IPS-11a (cell line): ENCODE measurements around the gene ITGB1.

ENCODE experiments used
- H3K4me3 ChIP-seq: one replicate; pipeline ENCODE4 v1.5.1; 2013; ENCODE audit warnings: low read depth, low read length, control low read depth

The ITGB1 gene

DNA sequence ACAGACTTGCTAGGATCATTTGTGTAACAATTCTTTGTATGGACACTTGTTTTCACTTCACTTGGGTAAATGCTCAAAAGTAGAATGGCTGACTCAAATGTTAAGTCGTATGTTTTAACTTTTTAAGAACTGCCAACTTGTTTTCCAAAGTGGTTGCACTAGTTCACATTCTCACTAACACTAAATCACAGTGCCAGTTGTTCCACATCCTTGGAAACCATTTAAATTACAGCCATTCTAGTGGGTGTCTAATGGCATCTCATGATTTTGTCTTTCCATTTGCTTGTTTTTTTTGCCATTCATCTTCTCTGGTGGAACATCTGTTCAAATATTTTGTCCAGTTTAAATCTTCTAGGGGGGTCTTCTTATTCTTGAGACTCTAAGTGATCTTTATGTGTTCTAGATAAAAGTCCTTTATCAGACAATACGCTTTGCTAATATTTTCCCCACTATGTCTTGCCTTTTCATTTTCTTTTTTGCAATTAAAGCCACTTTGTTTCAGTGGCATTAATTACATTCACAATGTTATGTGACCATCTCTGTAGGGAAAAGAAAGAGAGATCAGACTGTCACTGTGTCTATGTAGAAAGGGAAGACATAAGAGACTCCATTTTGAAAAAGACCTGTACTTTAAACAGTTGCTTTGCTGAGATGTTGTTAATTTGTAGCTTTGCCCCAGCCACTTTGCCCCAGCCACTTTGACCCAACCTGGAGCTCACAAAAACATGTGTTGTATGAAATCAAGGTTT is 63.9 kb downstream of the ITGB1 start:
- H3K4me3 ChIP-seq, result no peak overlapping the region

DNA sequence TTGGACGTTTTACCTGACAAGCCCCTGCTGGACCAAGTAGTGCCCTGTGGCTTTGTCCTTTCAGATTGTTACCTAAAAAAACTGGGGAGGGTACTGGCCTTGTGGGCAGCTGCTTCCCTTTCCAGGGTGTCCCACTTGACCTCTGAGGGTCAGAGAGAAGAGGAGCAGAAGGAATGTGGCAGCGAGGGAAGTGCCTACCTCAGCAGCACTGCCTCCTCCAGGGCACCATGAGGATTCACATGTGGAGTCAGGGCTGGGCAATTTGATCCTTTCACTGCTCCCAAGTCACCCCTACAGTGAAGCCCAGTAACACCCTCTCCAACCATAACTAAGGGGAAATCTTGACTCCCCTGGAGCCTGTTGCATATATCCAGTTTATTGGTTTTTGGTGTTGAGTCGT is 64.6 kb downstream of the ITGB1 start:
- H3K4me3 ChIP-seq, result no peak overlapping the region

DNA sequence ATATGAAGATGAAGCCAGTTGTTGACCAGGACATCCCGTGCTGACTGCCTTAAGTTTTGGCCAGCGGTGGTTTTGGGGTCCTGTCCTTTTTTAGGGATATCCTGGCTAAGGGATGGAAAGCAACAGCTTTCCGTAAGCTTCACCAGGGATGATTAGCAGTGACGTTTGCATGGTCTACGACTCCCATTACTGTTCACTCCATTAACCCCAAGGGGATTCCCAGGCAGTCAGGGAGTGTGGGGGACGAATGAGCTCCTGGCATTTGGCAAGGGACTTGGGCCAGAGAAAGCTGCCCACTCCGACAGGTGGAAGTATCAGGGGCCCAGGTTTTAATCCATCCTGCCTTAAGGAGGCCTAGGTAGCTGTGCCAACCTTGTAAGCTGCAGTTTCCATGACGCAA is 66.8 kb downstream of the ITGB1 start:
- H3K4me3 ChIP-seq, result no peak overlapping the region

DNA sequence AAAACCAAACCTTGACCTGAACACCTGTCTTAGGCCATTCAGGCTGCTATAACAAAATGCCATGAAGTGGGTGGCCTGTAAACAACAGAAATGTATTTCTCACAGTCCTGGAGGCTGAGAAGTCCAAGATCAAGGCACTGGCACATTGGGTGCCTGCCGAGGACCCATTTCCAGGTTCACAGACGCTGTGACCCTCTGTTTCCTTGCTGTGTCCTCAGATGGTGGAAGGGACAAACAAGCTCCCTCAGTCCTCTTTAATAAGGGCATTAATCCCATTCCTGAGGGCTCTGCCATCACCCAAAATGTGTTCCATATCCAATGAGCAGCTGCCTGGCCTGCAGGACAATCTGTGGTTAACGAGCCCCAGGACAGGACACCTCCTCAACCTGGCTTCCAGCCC is 67.6 kb downstream of the ITGB1 start:
- H3K4me3 ChIP-seq, result no peak overlapping the region

DNA sequence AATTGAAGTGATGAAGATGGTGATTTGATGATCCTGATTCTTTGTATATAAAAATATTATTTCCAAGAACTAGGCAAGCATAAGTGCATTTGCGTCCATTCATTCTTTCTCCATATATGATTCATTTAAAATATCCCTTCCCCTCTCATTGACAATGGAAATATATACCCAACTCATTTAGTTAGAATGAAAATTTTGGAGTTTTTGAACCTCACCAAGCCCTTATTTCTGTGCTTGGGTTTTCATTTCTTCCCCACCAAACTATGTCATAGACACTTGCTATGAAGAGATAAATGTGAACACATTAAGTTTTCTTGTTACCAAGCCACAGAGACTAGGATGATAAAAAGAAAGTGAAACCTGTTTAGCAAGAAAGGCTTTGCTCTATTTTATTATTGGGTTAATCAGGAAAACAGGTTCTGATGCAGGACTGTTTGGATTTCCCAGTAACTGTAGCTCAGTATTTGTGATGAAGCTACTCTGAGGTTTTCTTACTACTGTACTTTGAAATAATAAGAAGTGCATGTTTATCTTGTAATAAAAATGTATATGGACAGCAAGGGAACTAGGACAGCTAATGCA is 68.3 kb downstream of the ITGB1 start:
- no peak overlapping the region for H3K4me3 ChIP-seq

DNA sequence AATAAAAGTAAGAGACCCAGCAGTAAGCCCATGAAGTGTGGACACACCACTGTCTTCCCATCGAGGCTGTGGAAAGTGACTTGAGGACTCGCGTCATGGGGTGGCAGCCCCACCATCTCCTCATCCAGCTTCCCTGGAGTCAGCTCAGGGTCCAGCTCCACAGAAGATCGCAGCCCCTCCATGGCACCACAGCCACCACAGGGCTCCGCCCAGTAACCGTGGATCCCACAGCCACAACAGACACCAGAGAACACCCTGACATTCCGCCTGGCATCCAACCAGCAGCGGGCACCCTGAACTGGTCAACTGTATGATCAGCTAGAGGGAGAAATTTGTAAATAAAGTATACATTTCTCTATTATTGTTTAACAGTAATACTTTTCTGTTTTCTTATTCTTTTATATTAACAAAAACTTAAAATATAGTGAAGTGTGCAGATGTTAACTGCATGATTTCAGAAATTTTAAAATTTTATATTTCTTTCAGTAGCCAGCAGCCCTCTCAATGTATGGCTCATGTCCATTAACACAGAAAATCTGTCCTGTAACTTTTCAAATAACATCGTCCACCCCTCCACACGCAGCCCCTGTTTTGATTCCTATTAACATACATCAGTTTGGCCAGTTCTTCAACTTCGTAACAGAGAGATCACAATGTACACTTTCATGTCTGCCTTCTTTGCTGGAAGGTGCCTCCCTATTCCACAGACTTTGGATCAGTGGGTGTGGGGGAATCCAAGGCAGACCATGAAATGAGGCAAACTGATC is 69.7 kb downstream of the ITGB1 start:
- H3K4me3 ChIP-seq, result no peak overlapping the region

DNA sequence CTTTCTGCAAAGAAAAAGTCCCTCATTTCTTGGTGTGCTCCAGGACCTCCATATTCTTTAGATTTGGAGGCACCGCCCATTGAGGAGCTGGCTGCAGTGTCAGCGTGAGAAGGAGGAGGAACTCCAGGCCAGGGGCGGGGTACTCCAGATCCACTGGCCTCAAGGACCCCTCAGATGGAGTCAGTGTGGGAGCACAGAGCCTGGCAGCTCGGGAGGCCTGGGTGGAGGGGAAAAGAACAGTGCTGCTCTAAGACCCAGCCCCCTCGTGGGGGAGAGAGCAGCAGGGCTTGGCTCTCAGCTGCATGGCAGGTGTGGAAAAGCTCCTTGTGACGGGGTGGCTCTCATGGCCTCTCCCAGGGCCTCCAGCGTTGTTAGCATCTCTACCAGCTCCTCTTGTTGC is 70.5 kb downstream of the ITGB1 start:
- no peak overlapping the region for H3K4me3 ChIP-seq

DNA sequence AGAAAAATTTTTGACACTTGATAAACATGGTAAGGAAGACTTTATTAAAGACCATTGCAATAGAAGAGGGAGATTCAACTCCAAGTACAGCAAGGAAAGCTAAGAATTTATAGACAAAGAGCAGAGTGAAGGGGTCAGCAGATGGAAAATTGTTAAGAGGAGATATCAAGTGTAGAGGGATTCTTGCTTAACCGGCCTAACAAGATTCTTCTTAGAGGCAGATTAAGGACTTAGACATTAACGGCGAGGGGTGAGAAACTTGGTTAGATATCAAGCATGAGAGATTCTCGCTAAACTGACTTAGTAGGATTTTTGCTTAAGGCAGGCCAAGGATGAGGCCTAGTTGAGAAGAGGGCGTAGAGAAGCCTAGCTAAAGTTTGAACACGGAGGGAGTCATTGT is 76.0 kb downstream of the ITGB1 start:
- no peak overlapping the region for H3K4me3 ChIP-seq

DNA sequence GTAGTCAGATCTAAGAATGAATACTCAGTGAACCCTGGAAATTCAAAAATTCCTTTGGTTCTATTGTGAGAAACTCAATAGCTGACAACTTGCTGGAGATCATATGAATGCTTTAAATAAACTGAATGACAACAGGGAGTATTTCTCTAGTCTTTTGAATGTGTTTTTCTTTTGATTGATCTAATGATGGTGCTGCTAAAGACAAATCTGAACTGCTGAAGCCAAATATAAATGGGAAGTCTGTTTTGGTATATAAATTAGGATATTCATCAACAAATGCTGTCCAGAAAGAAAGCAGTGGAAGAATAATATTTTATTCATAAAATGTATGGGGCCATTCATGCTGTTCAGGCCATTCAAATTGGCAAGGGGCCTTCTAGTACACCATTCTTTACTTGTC is 79.4 kb downstream of the ITGB1 start:
- H3K4me3 ChIP-seq, result no peak overlapping the region

DNA sequence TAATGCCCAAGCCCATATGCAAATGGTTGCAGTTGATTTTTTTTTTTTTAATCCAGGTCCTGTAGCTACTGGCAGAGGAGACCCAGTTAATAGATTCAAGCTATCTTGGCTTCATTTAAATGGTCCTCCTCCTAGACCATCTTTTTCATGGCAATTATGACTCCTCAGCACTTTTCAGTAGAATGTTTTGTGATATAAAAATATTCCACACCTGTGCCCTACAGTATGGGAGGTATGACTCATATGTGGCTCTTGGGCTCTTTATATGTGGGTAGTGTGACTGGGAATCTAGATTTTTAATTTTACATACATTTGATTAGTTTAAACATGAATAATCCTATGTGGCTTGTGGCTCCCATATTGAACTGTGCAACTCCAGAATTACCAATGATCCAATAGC is 80.1 kb downstream of the ITGB1 start:
- H3K4me3 ChIP-seq, result no peak overlapping the region

DNA sequence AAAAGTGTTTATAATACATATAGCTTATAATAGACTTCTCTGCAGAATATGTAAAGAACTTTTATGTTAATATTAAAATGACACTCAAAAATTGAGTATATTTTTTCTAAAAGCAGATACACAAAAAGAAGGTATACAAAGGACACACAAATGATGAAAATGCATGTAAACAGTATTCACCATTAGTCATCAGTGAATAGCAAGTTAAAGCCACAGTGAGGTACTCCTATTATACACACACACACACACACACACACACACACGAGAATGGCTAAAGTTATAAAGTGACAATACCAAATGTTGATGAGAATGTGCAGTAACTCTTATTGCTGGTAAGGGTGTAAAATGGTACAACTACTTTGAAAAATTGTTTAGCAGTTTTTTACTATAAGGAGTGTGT is 92.9 kb downstream of the ITGB1 start:
- no peak overlapping the region for H3K4me3 ChIP-seq

DNA sequence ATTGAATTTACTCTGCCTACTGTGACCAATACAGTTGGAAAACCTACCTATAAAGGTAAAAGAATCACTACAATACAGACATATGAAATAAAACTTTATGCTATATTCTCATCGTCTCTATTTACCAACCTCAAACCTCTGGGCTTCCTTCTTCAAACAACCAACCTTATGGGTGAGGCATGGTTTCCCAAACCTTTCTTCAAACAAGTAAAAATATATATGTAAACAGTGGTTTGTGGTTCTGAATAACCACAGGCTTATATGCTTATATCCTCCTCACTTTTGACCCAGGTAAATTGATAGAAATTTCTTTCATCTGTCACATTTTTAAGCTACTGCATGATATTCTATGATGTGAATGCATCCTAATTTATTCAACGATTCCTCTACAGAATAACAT is 103.6 kb downstream of the ITGB1 start:
- H3K4me3 ChIP-seq, result no peak overlapping the region

DNA sequence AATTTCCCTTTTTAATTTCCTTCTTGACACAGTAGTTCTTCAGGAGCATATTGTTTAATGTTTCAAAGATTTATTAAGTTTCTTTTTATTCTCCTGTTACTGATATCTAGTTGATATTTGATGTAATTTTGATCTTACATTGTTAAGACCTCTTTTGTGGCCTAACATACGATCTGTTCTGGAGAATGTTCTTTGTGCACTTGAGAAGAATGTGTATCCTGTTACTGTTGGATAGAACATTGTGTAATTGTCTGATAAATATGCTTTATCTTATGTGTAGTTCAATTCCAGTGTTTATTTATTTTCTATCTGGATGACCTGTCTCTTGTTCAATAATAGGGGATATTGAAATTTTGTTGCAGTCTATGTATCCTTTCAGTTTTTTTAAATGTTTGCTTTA is 106.7 kb downstream of the ITGB1 start:
- H3K4me3 ChIP-seq, result no peak overlapping the region
